HEK293 (cell line): ENCODE data around the gene CD68.

Source experiments
- CTCF ChIA-PET: fragments of 350-600 bp; formaldehyde crosslinking; extraction: SDS; loops from one replicate; lab custom pipeline; 2021; ENCODE audit warnings: antibody characterized with exemption; lab: Yijun Ruan, JAX
- POLR2A ChIA-PET: fragments of 300-600 bp; formaldehyde crosslinking; extraction: SDS; loops from one replicate; lab custom pipeline; 2020; ENCODE audit warnings: antibody characterized with exemption, inconsistent platforms; lab: Yijun Ruan, JAX
- H3K27ac ChIP-seq: fragments of 200-500 bp; sonication (Bioruptor generic); 2 replicates; pipeline ENCODE4 v1.5.1; 2014; ENCODE audit warnings: low read depth, low read length, control low read depth, inconsistent platforms; ENCODE audit errors: extremely low read depth
- H3K36me3 ChIP-seq, 2 experiments: fragments of 200-500 bp in 1 of 2; sonication (Bioruptor generic) in 1 of 2; 1 replicate in 1 of 2; 2 replicates in 1 of 2; pipeline ENCODE4 v1.5.1; 2014 to 2017; ENCODE audit warnings: inconsistent platforms in 2 of 2, low read length in 2 of 2; ENCODE audit not compliant: control insufficient read depth in 2 of 2, insufficient read depth in 1 of 2
- H3K4me1 ChIP-seq: fragments of 200-500 bp; sonication (Bioruptor generic); 2 replicates; pipeline ENCODE4 v1.5.1; 2014; ENCODE audit warnings: mild to moderate bottlenecking, low read length, inconsistent platforms; ENCODE audit not compliant: control insufficient read depth, insufficient read depth
- H3K4me3 ChIP-seq: 2 replicates; pipeline ENCODE4 v1.5.1; 2011; ENCODE audit warnings: low read depth, mild to moderate bottlenecking, control low read depth, low read length, moderate library complexity
- H3K9me3 ChIP-seq: fragments of 200-500 bp; sonication (Bioruptor generic); 2 replicates; pipeline ENCODE4 v1.5.1; 2014; ENCODE audit warnings: low read depth, low read length, inconsistent platforms; ENCODE audit not compliant: control insufficient read depth, insufficient read depth
- EGR2 ChIP-seq: fragments of 450-650 bp; formaldehyde crosslinking; IDR thresholded peaks from 2 replicates; pipeline ENCODE4 v1.5.1; 2016; ENCODE audit warnings: low read depth, missing biosample characterization, missing genetic modification characterization
- GFI1B ChIP-seq: fragments of 450-650 bp; formaldehyde crosslinking; IDR thresholded peaks from 2 replicates; pipeline ENCODE4 v1.5.1; 2016; ENCODE audit warnings: missing biosample characterization, missing genetic modification characterization
- GLIS1 ChIP-seq: fragments of 450-650 bp; formaldehyde crosslinking; IDR thresholded peaks from 2 replicates; pipeline ENCODE4 v1.5.1; 2016; ENCODE audit warnings: missing biosample characterization, missing genetic modification characterization
- GLIS2 ChIP-seq: fragments of 450-650 bp; formaldehyde crosslinking; IDR thresholded peaks from 2 replicates; pipeline ENCODE4 v1.5.1; 2016; ENCODE audit warnings: missing biosample characterization, missing genetic modification characterization
- KLF17 ChIP-seq: fragments of 450-650 bp; formaldehyde crosslinking; IDR thresholded peaks from 2 replicates; pipeline ENCODE4 v1.5.1; 2016; ENCODE audit warnings: missing biosample characterization, missing genetic modification characterization
- OSR2 ChIP-seq: fragments of 450-650 bp; formaldehyde crosslinking; IDR thresholded peaks from 2 replicates; pipeline ENCODE4 v1.5.1; 2016; ENCODE audit warnings: missing biosample characterization, missing genetic modification characterization
- OVOL3 ChIP-seq: fragments of 450-650 bp; formaldehyde crosslinking; IDR thresholded peaks from 2 replicates; pipeline ENCODE4 v1.5.1; 2016; ENCODE audit warnings: missing biosample characterization, missing genetic modification characterization
- ZBTB44 ChIP-seq: fragments of 450-650 bp; IDR thresholded peaks from 2 replicates; pipeline ENCODE4 v1.5.1; 2018; ENCODE audit warnings: missing biosample characterization, mild to moderate bottlenecking, missing genetic modification characterization
- ZNF19 ChIP-seq: fragments of 450-650 bp; formaldehyde crosslinking; IDR thresholded peaks from 2 replicates; pipeline ENCODE4; 2016; ENCODE audit warnings: missing biosample characterization, missing genetic modification characterization, low read depth
- ZNF211 ChIP-seq: fragments of 450-650 bp; formaldehyde crosslinking; IDR thresholded peaks from 2 replicates; pipeline ENCODE4 v1.5.1; 2016; ENCODE audit warnings: low read depth, missing biosample characterization, missing genetic modification characterization
- ZNF214 ChIP-seq: fragments of 450-650 bp; formaldehyde crosslinking; IDR thresholded peaks from 2 replicates; pipeline ENCODE4 v1.5.1; 2017; ENCODE audit warnings: missing biosample characterization, mild to moderate bottlenecking, missing genetic modification characterization, borderline replicate concordance
- ZNF280C ChIP-seq: fragments of 450-650 bp; formaldehyde crosslinking; IDR thresholded peaks from 2 replicates; pipeline ENCODE4 v1.5.1; 2016; ENCODE audit warnings: missing biosample characterization, missing genetic modification characterization
- ZNF341 ChIP-seq: fragments of 450-650 bp; formaldehyde crosslinking; IDR thresholded peaks from 2 replicates; pipeline ENCODE4; 2016; ENCODE audit warnings: low read depth, missing biosample characterization, missing genetic modification characterization
- ZNF394 ChIP-seq: fragments of 450-650 bp; formaldehyde crosslinking; IDR thresholded peaks from 2 replicates; pipeline ENCODE4 v1.5.1; 2016; ENCODE audit warnings: missing biosample characterization, missing genetic modification characterization, mild to moderate bottlenecking, moderate library complexity, borderline replicate concordance
- ZNF518A ChIP-seq: fragments of 450-650 bp; formaldehyde crosslinking; conservative IDR thresholded peaks from 2 replicates; pipeline ENCODE4 v1.5.1; 2016; ENCODE audit warnings: low read depth, missing biosample characterization, missing genetic modification characterization
- ZNF560 ChIP-seq: fragments of 450-650 bp; formaldehyde crosslinking; IDR thresholded peaks from 2 replicates; pipeline ENCODE4 v1.5.1; 2017; ENCODE audit warnings: missing biosample characterization, missing genetic modification characterization, borderline replicate concordance
- ZNF585B ChIP-seq: fragments of 450-650 bp; formaldehyde crosslinking; IDR thresholded peaks from 2 replicates; pipeline ENCODE4 v1.5.1; 2016; ENCODE audit warnings: missing biosample characterization, missing genetic modification characterization
- ZNF639 ChIP-seq: fragments of 450-650 bp; formaldehyde crosslinking; IDR thresholded peaks from 2 replicates; pipeline ENCODE4 v1.5.1; 2016; ENCODE audit warnings: missing biosample characterization, missing genetic modification characterization
- ZNF704 ChIP-seq: fragments of 450-650 bp; formaldehyde crosslinking; IDR thresholded peaks from 2 replicates; pipeline ENCODE4 v1.5.1; 2016; ENCODE audit warnings: missing biosample characterization, missing genetic modification characterization
- ZNF776 ChIP-seq: fragments of 450-650 bp; formaldehyde crosslinking; IDR thresholded peaks from 2 replicates; pipeline ENCODE4 v1.5.0; 2017; ENCODE audit warnings: missing biosample characterization, missing genetic modification characterization, borderline replicate concordance
- ZNF843 ChIP-seq: fragments of 450-650 bp; formaldehyde crosslinking; IDR thresholded peaks from 2 replicates; pipeline ENCODE4 v1.5.1; 2016; ENCODE audit warnings: missing biosample characterization, missing genetic modification characterization
- ZSCAN5A ChIP-seq: fragments of 450-650 bp; formaldehyde crosslinking; IDR thresholded peaks from 2 replicates; pipeline ENCODE4 v1.5.1; 2016; ENCODE audit warnings: missing biosample characterization, missing genetic modification characterization

Gene CD68

GRCh38 chr17:7582396-7583252, 3.2 kb downstream of the CD68 start:
- Histone ChIP-seq H3K36me3 (peaks cover 5 to 61% of the 10 kb centered on the region in 2 experiments; a peak in 2 of 3 replicates), H3K9me3 (no peaks in the 10 kb centered on the region), H3K4me3 (peak overlapping the region; percentile 86), H3K4me1 (peaks cover 8% of the 10 kb centered on the region; the same call in 1 of the 2 replicates), H3K27ac (peak overlapping the region; percentile 95)
- CTCF ChIA-PET, result interaction anchor here (0.7 to 2.7 kb wide), 4 partner anchors 12 to 223 kb away, joined by 3 to 18 read pairs (median 4); partner anchors contain the start of genes TP53 and WRAP53
- POLR2A ChIA-PET, result interaction anchor here (1.0 to 5.5 kb wide), 16 partner anchors 9 to 253 kb away, joined by 3 to 98 read pairs (median 8); partner anchors contain the start of genes DNAH2, FXR2, NEURL4 and POLR2A
- TF ChIP-seq ZNF518A (tag by site-specific recombination) (no peak), KLF17 (tag by site-specific recombination) (no peak), ZNF776 (no peak), ZNF19 (tag by site-specific recombination) (no peak), OSR2 (tag by site-specific recombination) (no peak), ZNF585B (tag by site-specific recombination) (no peak), GLIS2 (peak; percentile 57; the same call in 1 of the 2 replicates), GLIS1 (tag by site-specific recombination) (peak; percentile 98), ZNF394 (no peak), ZNF843 (tag by site-specific recombination) (no peak), ZBTB44 (tag by site-specific recombination) (no peak), ZNF704 (no peak), ZNF639 (tag by site-specific recombination) (no peak), ZNF211 (tag by site-specific recombination) (no peak), ZNF280C (tag by site-specific recombination) (no peak), OVOL3 (tag by site-specific recombination) (no peak), EGR2 (tag by site-specific recombination) (no peak), ZNF214 (no peak), ZNF341 (tag by site-specific recombination) (peak; percentile 18; the same call in 1 of the 2 replicates), GFI1B (tag by site-specific recombination) (no peak), ZSCAN5A (tag by site-specific recombination) (no peak), ZNF560 (tag by site-specific recombination) (no peak)
